Measurements from ENCODE around the gene IPO4.
"Not testable (repeated sequence)": the region's sequence is repeated elsewhere in the genome, so short reads cannot be mapped to it uniquely, and the experiment has no call there.

The IPO4 gene

GRCh38 chr14:24228902-24229301 lies 40.3 kb upstream of the IPO4 start:
- no peak for DNase-seq (ENCODE audit: low read depth)
- TF ChIP-seq CTCF (conservative IDR thresholded peaks at IDR 0.05; ENCODE audit: control insufficient read depth, insufficient read depth, low read depth, low read length): no peak
- H3K4me3 ChIP-seq (ENCODE audit: control insufficient read depth, low read depth, low read length): no peak overlapping the region

GRCh38 chr14:24226473-24226872 lies 37.9 kb upstream of the IPO4 start:
- TF ChIP-seq CTCF (conservative IDR thresholded peaks at IDR 0.05; ENCODE audit: control insufficient read depth, insufficient read depth, low read depth, low read length): no peak
- no peak overlapping the region for H3K4me3 ChIP-seq (ENCODE audit: control insufficient read depth, low read depth, low read length)
- DNase-seq (ENCODE audit: low read depth): no peak

GRCh38 chr14:24224618-24225071 lies 36.0 kb upstream of the IPO4 start:
- no peak for TF ChIP-seq CTCF (conservative IDR thresholded peaks at IDR 0.05; ENCODE audit: control insufficient read depth, insufficient read depth, low read depth, low read length)
- peak; percentile 73 for DNase-seq (ENCODE audit: low read depth)

GRCh38 chr14:24222987-24223386 lies 34.4 kb upstream of the IPO4 start:
- DNase-seq (ENCODE audit: low read depth); H3K4me3 ChIP-seq (ENCODE audit: control insufficient read depth, low read depth, low read length): not testable (repeated sequence)

More at GRCh38 chr14:24224618-24225071, 36.0 kb upstream of the IPO4 start:
- H3K4me3 ChIP-seq (ENCODE audit: control insufficient read depth, low read depth, low read length): no peak overlapping the region

GRCh38 chr14:24219521-24219920 lies 30.9 kb upstream of the IPO4 start:
- TF ChIP-seq CTCF (conservative IDR thresholded peaks at IDR 0.05; ENCODE audit: control insufficient read depth, insufficient read depth, low read depth, low read length): no peak
- DNase-seq (ENCODE audit: low read depth): no peak
- H3K4me3 ChIP-seq (ENCODE audit: control insufficient read depth, low read depth, low read length): no peak overlapping the region

- no peak overlapping the region for H3K4me3 ChIP-seq (ENCODE audit: control insufficient read depth, low read depth, low read length)
- no peak for TF ChIP-seq CTCF (conservative IDR thresholded peaks at IDR 0.05; ENCODE audit: control insufficient read depth, insufficient read depth, low read depth, low read length)
- DNase-seq (ENCODE audit: low read depth): no peak
These were observed 30.5 kb upstream of the IPO4 start for GRCh38 chr14:24219080-24219479.

- not testable (repeated sequence) for H3K4me3 ChIP-seq (ENCODE audit: control insufficient read depth, low read depth, low read length); DNase-seq (ENCODE audit: low read depth)
These were observed 28.3 kb upstream of the IPO4 start for GRCh38 chr14:24216876-24217275.

GRCh38 chr14:24216345-24216699 lies 27.7 kb upstream of the IPO4 start:
- no peak overlapping the region for H3K4me3 ChIP-seq (ENCODE audit: control insufficient read depth, low read depth, low read length)
- DNase-seq (ENCODE audit: low read depth): no peak
- no peak for TF ChIP-seq CTCF (conservative IDR thresholded peaks at IDR 0.05; ENCODE audit: control insufficient read depth, insufficient read depth, low read depth, low read length)
